Measurements from ENCODE around the gene CD300LF. TPM values are rescaled to one million over a fixed set of nuclear protein-coding genes. Genes with fewer than 3 reads are reported as not detected.
A peak's percentile ranks its signal among the peaks of the same experiment; 100 is the strongest.

CD300LF gene
- total and polyA plus RNA-seq, 9 of the 15 experiments (the other 6 are each of a cell fraction or from before 2014, with no cell fraction given): not detected

DNA sequence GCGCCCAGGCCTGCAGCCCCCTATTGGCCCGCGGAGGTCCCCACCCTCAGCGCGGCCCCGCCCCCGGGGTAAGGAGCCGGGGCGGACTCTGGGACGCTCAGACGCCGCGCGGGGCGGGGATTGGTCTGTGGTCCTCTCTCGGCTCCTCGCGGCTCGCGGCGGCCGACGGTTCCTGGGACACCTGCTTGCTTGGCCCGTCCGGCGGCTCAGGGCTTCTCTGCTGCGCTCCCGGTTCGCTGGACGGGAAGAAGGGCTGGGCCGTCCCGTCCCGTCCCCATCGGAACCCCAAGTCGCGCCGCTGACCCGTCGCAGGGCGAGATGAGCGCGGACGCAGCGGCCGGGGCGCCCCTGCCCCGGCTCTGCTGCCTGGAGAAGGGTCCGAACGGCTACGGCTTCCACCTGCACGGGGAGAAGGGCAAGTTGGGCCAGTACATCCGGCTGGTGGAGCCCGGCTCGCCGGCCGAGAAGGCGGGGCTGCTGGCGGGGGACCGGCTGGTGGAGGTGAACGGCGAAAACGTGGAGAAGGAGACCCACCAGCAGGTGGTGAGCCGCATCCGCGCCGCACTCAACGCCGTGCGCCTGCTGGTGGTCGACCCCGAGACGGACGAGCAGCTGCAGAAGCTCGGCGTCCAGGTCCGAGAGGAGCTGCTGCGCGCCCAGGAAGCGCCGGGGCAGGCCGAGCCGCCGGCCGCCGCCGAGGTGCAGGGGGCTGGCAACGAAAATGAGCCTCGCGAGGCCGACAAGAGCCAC is 36.0 kb upstream of the CD300LF start, which contains the start of gene NHERF1 (continued):
- TF ChIP-seq, protein P1, sequence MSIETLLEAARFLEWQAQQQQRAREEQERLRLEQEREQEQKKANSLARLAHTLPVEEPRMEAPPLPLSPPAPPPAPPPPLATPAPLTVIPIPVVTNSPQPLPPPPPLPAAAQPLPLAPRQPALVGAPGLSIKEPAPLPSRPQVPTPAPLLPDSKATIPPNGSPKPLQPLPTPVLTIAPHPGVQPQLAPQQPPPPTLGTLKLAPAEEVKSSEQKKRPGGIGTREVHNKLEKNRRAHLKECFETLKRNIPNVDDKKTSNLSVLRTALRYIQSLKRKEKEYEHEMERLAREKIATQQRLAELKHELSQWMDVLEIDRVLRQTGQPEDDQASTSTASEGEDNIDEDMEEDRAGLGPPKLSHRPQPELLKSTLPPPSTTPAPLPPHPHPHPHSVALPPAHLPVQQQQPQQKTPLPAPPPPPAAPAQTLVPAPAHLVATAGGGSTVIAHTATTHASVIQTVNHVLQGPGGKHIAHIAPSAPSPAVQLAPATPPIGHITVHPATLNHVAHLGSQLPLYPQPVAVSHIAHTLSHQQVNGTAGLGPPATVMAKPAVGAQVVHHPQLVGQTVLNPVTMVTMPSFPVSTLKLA (conservative IDR thresholded peaks at IDR 0.05): peak in 1 of 2 experiments; percentile 49; a peak in 1 of 4 replicates

DNA sequence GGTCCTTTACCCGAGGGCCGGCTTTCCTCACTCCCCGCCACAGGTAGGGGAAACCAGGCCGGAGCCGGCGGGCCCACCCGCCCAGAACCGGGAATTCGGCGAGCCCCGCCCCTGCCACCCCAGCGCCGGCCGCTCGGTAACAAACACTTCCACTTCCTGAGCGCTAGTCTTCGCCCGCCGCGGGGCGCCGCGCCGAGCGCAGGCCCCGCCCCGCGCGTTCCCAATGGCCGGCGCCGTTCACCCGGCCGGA is 35.5 kb upstream of the CD300LF start:
- peak overlapping the region; percentile 93 for H3K4me3 ChIP-seq
- H3K9ac ChIP-seq (ENCODE audit: insufficient read depth in 1 of 2, low read depth in 2 of 2, low read length in 2 of 2): peak overlapping the region; percentile 37 to 81; a peak in 3 of 4 replicates
- POLR2A ChIA-PET: no interaction called here
- H4K20me1 ChIP-seq (replicated peaks; ENCODE audit: control insufficient read depth, insufficient read depth, low read length): peaks cover 9% of the 10 kb centered on the region; the same call in 1 of the 2 replicates
- H3K27ac ChIP-seq (ENCODE audit: extremely low read depth, low read depth, low read length): peak overlapping the region; percentile 57
- 1% methylated on average over 17 of the region's 34 CpGs for WGBS (ENCODE audit: insufficient coverage, low coverage, missing lambda C conversion rate)
- peak overlapping the region; percentile 65 for H3K4me2 ChIP-seq (ENCODE audit: insufficient read depth, low read length)
- FAIRE-seq: peak; percentile 65
- H3K9me3 ChIP-seq (replicated peaks; ENCODE audit: control insufficient read depth, insufficient read depth, low read depth, low read length): no peaks in the 10 kb centered on the region
- BruUV-seq (replicated peaks): no TSS peak
- peaks cover 0 to 2% of the 10 kb centered on the region in 2 experiments; a peak in 2 of 5 replicates for H3K27me3 ChIP-seq (ENCODE audit: control insufficient read depth in 2 of 2, insufficient read depth in 2 of 2, low read length in 2 of 2)
- ATAC-seq: no peak
- H3K36me3 ChIP-seq (ENCODE audit: control insufficient read depth, insufficient read depth, low read length): peaks cover 13% of the 10 kb centered on the region; the same call in 2 of the 3 replicates
- H2AFZ ChIP-seq (ENCODE audit: low read depth, low read length): peak overlapping the region; percentile 81
- in situ Hi-C loops (cut with MboI) (no loop called here), intact Hi-C loops (cut with micrococcal nuclease) (loop anchor here (5.0 kb wide), 1 partner anchor 119 kb away; no protein-coding TSS in a partner anchor)
- H3K4me1 ChIP-seq (replicated peaks in 1 of 2; ENCODE audit: control insufficient read depth in 2 of 2, insufficient read depth in 2 of 2, low read length in 2 of 2): peaks cover 40 to 68% of the 10 kb centered on the region in 2 experiments
- CTCF ChIA-PET (ENCODE audit: low intra/inter-chr PET ratio): interaction anchor here (0.7 kb wide), 2 partner anchors 207 to 906 kb away, joined by 3 read pairs; no protein-coding TSS in a partner anchor
- H3K9me1 ChIP-seq (ENCODE audit: control insufficient read depth, insufficient read depth, low read length): no peaks in the 10 kb centered on the region
- H3K79me2 ChIP-seq (ENCODE audit: control insufficient read depth, insufficient read depth, low read length): peaks cover 47% of the 10 kb centered on the region
- DNase-seq (ENCODE audit: extremely low read depth in 1 of 4, low spot score in 3 of 4): no peak
- TF ChIP-seq SIN3A (IDR thresholded peaks at IDR 0.05; ENCODE audit: borderline replicate concordance in 2 of 2, control insufficient read depth in 1 of 2, low read depth in 2 of 2, low read length in 2 of 2): 0 out of 4 replicates have a peak, but pooled peaks of 1 of the 2 experiments have one; percentile 7
- TF ChIP-seq HCFC1 (IDR thresholded peaks at IDR 0.05; ENCODE audit: low read depth, low read length): 0 out of 2 replicates have a peak, but pooled peaks have one; percentile 34
- TF ChIP-seq ZNF589 (CRISPR knock-in tag; IDR thresholded peaks at IDR 0.05; ENCODE audit: low read depth): no peak
- peak; percentile 64 for TF ChIP-seq GABPA (tag; conservative IDR thresholded peaks at IDR 0.05; ENCODE audit: low read depth)
- TF ChIP-seq SREBF1 (IDR thresholded peaks at IDR 0.05; ENCODE audit: borderline replicate concordance, low read depth, low read length): 0 out of 2 replicates have a peak, but pooled peaks have one; percentile 54
- peak; percentile 81 to 82; a peak in 3 of 4 replicates for TF ChIP-seq NRF1 (conservative IDR thresholded peaks at IDR 0.05 in 1 of 2, IDR thresholded peaks at IDR 0.05 in 1 of 2)
- TF ChIP-seq, protein P2, sequence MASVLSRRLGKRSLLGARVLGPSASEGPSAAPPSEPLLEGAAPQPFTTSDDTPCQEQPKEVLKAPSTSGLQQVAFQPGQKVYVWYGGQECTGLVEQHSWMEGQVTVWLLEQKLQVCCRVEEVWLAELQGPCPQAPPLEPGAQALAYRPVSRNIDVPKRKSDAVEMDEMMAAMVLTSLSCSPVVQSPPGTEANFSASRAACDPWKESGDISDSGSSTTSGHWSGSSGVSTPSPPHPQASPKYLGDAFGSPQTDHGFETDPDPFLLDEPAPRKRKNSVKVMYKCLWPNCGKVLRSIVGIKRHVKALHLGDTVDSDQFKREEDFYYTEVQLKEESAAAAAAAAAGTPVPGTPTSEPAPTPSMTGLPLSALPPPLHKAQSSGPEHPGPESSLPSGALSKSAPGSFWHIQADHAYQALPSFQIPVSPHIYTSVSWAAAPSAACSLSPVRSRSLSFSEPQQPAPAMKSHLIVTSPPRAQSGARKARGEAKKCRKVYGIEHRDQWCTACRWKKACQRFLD (CRISPR knock-in tag; IDR thresholded peaks at IDR 0.05): 0 out of 2 replicates have a peak, but pooled peaks have one; percentile 24
- peak; percentile 60; the same call in 1 of the 2 replicates for TF ChIP-seq SPI1 (IDR thresholded peaks at IDR 0.05; ENCODE audit: borderline replicate concordance, low read depth, low read length)
- TF ChIP-seq, protein P3, sequence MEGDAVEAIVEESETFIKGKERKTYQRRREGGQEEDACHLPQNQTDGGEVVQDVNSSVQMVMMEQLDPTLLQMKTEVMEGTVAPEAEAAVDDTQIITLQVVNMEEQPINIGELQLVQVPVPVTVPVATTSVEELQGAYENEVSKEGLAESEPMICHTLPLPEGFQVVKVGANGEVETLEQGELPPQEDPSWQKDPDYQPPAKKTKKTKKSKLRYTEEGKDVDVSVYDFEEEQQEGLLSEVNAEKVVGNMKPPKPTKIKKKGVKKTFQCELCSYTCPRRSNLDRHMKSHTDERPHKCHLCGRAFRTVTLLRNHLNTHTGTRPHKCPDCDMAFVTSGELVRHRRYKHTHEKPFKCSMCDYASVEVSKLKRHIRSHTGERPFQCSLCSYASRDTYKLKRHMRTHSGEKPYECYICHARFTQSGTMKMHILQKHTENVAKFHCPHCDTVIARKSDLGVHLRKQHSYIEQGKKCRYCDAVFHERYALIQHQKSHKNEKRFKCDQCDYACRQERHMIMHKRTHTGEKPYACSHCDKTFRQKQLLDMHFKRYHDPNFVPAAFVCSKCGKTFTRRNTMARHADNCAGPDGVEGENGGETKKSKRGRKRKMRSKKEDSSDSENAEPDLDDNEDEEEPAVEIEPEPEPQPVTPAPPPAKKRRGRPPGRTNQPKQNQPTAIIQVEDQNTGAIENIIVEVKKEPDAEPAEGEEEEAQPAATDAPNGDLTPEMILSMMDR (IDR thresholded peaks at IDR 0.05 in 2 of 3, conservative IDR thresholded peaks at IDR 0.05 in 1 of 3; ENCODE audit: insufficient read depth in 2 of 3, low read depth in 1 of 3, low read length in 3 of 3): peak in 1 of 3 experiments; percentile 7; a peak in 1 of 6 replicates
- TF ChIP-seq SMAD1 (IDR thresholded peaks at IDR 0.05; ENCODE audit: low read depth, low read length, partially characterized antibody): no peak

All from K562 (cell line).